Measurements from ENCODE around the gene GLOD4.
"Not testable (repeated sequence)": the region's sequence is repeated elsewhere in the genome, so short reads cannot be mapped to it uniquely, and the experiment has no call there.

The GLOD4 gene

DNA sequence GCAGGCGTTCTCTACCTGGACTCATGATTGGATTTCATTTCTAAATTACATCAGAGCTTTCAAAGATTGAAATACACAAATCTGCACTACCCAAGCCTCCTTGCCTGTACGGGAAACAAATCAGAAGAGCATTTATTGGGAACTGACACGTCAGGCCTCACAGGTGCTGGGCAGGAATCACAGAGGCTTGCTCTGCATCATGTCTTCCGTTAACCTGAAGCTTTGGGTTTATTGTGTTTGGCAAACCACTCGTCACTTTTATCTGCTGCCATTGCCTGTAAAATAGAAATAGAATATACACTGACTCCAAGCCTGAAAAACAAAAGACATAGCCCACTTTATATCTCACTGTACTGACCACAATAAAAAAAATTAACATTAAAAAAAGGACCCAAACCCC is 22.1 kb downstream of the GLOD4 start:
- Histone ChIP-seq H3K4me3 (ENCODE audit: low read depth in 1 of 2, low read length in 1 of 2) (no peak overlapping the region), H3K4me1 (ENCODE audit: control insufficient read depth in 1 of 2, insufficient read depth in 1 of 2, low read depth in 1 of 2, low read length in 1 of 2) (no peaks in the 10 kb centered on the region), H3K27me3 (no peaks in the 10 kb centered on the region), H3K27ac (no peak overlapping the region), H3K36me3 (peaks cover 24% of the 10 kb centered on the region), H3K9me3 (no peaks in the 10 kb centered on the region)
- TF ChIP-seq, protein P1, sequence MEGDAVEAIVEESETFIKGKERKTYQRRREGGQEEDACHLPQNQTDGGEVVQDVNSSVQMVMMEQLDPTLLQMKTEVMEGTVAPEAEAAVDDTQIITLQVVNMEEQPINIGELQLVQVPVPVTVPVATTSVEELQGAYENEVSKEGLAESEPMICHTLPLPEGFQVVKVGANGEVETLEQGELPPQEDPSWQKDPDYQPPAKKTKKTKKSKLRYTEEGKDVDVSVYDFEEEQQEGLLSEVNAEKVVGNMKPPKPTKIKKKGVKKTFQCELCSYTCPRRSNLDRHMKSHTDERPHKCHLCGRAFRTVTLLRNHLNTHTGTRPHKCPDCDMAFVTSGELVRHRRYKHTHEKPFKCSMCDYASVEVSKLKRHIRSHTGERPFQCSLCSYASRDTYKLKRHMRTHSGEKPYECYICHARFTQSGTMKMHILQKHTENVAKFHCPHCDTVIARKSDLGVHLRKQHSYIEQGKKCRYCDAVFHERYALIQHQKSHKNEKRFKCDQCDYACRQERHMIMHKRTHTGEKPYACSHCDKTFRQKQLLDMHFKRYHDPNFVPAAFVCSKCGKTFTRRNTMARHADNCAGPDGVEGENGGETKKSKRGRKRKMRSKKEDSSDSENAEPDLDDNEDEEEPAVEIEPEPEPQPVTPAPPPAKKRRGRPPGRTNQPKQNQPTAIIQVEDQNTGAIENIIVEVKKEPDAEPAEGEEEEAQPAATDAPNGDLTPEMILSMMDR (IDR thresholded peaks at IDR 0.05) = no peak

DNA sequence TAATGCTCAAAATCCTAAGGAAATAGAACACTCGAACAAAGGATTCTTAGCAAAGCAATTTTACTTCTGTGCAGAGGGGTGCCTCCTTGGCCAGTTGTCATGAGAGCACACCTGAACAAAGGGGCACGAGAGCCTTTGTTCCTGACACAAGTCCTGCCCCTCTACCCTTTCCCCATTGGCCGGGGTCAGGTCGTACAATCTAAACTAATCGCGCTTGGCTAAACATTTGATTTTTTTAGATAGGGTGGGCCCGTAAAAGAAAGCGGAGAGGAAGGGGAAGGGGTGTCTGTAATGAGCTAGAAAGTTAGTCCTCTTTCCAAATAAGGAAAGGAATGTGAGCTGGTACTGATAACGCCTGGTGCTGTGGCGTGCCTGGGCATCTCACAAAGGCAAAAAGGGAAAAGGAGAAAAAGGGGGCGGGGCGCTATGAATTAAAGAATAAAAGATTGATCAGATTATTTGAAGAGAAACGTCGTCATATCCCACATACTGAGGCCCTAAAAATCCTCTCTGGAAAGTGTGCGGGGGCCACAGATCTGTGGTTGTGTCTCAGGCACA is 26.0 kb downstream of the GLOD4 start:
- not testable (repeated sequence) for H3K27me3 ChIP-seq; H3K4me3 ChIP-seq (ENCODE audit: low read depth in 1 of 2, low read length in 1 of 2); H3K27ac ChIP-seq; H3K9me3 ChIP-seq; H3K36me3 ChIP-seq
- peaks cover 13 to 16% of the 10 kb centered on the region in 2 experiments for H3K4me1 ChIP-seq (ENCODE audit: control insufficient read depth in 1 of 2, insufficient read depth in 1 of 2, low read depth in 1 of 2, low read length in 1 of 2)

DNA sequence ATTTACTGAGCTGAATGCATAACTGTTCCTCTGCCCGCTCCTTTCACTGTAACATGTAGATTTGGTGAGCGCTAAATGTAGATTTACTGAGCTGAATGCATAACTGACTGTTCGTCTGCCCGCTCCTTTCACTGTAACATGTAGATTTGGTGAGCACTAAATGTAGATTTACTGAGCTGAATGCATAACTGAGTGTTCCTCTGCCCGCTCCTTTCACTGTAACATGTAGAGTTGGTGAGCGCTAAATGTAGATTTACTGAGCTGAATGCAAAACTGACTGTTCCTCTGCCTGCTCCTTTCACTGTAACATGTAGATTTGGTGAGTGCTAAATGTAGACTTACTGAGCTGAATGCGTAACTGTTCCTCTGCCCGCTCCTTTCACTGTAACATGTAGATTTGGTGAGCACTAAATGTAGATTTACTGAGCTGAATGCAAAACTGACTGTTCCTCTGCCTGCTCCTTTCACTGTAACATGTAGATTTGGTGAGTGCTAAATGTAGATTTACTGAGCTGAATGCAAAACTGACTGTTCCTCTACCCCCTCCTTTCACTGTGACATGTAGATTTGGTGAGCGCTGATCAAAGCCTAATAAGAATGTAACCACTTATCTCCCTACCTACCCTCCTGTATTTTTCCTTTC is 26.6 kb downstream of the GLOD4 start:
- not testable (repeated sequence) for H3K9me3 ChIP-seq; H3K27me3 ChIP-seq; H3K27ac ChIP-seq; H3K4me3 ChIP-seq (ENCODE audit: low read depth in 1 of 2, low read length in 1 of 2); H3K36me3 ChIP-seq
- H3K4me1 ChIP-seq (ENCODE audit: control insufficient read depth in 1 of 2, insufficient read depth in 1 of 2, low read depth in 1 of 2, low read length in 1 of 2) = peaks cover 19 to 21% of the 10 kb centered on the region in 2 experiments

DNA sequence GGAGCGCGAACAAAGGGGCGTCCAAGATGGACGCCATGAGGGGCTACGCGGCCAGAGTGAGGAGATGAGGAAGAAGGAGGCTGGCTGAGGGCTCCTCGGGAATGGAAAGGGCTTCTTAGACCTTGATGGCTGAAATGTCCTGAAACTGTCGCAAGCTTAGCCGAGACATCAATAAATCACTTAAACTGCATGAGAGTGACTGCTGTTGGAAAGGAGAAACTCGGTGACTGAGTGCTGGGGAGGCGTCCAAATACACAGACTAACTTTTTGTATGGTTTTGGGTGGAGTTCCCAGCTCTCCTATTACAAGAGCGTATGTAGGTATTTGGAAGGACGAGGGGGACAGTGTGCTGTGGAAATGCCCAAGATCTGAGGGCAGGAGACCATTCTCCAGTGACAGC is 28.7 kb downstream of the GLOD4 start:
- TF ChIP-seq, protein P1 (IDR thresholded peaks at IDR 0.05) = no peak
- Histone ChIP-seq H3K27me3 (no peaks in the 10 kb centered on the region), H3K27ac (no peak overlapping the region), H3K36me3 (no peaks in the 10 kb centered on the region), H3K4me3 (ENCODE audit: low read depth in 1 of 2, low read length in 1 of 2) (no peak overlapping the region), H3K4me1 (ENCODE audit: control insufficient read depth in 1 of 2, insufficient read depth in 1 of 2, low read depth in 1 of 2, low read length in 1 of 2) (peaks cover 19 to 21% of the 10 kb centered on the region in 2 experiments), H3K9me3 (no peaks in the 10 kb centered on the region)

DNA sequence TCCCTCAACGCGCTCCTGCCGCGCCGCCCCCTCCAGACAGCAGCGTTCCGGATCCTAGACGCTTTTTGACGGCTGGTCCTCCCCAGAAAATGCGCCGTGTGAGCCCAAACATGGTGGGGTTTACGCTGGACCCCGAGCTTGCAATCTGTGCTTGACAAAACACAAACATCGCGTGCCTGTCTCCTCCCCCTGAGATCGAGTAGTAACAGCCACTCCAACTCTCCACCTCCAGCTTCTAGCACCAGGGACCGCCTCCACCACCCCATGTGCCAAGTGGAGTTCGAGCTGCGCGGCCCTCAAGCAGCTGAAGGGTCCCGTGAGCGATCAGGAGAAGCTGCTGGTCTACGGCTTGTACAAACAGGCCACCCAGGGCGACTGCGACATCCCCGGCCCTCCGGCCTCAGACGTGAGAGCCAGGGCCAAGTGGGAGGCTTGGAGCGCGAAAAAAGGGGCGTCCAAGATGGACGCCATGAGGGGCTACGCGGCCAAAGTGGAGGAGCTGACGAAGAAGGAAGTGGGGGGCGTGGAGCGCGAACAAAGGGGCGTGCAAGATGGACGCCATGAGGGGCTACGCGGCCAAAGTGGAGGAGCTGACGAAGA is 29.4 kb downstream of the GLOD4 start:
- Histone ChIP-seq H3K4me3 (ENCODE audit: low read depth in 1 of 2, low read length in 1 of 2) (peak overlapping the region; percentile 77 to 94), H3K27ac (peak overlapping the region; percentile 82), H3K4me1 (ENCODE audit: control insufficient read depth in 1 of 2, insufficient read depth in 1 of 2, low read depth in 1 of 2, low read length in 1 of 2) (peaks cover 19 to 21% of the 10 kb centered on the region in 2 experiments), H3K36me3 (peaks cover 3% of the 10 kb centered on the region), H3K9me3 (no peaks in the 10 kb centered on the region), H3K27me3 (no peaks in the 10 kb centered on the region)
- TF ChIP-seq, protein P1 (IDR thresholded peaks at IDR 0.05) = no peak

DNA sequence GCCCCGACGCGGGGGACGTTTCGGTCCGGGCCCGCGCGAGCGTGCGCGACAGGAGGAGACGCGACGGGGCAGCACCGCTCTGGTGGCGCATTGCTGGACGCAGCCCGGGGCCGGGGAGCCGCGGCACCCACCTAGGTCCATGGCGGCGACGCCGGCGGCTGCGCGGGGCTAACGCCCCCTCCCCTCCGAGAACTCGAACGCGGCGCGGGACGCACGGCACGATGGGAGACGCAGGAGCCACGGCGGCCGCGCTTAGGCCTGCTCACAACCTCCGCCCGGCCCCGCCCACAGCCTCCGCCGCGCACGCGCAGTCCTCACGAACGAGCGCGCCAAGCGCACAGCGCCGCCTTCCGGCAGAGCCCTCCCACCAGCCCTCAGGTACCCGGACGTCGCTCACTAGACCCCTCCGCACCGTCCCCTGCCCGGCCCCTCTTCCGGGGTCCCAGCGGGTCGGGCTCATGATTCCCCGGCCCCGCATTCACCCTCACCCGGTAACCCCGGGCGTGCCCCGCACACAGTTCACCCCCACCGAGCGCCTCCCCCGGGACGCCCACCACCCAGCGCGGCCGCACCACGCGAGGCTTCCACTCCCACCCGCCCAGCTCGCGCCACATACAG is 30.0 kb downstream of the GLOD4 start, which contains the start of gene GEMIN4:
Gene GEMIN4 (minus strand): TSS at position 263 of the 618 bp plus-strand sequence. CDS start 122 bp downstream, at position 141.
- H3K4me1 ChIP-seq (ENCODE audit: control insufficient read depth in 1 of 2, insufficient read depth in 1 of 2, low read depth in 1 of 2, low read length in 1 of 2) = peaks cover 19 to 21% of the 10 kb centered on the region in 2 experiments
- peak within 1 kb of the TSS; percentile 77 to 94 for H3K4me3 ChIP-seq (ENCODE audit: low read depth in 1 of 2, low read length in 1 of 2)
- H3K36me3 ChIP-seq = peaks cover 9% of the 10 kb centered on the region
- H3K9me3 ChIP-seq = no peaks in the 10 kb centered on the region
- H3K27me3 ChIP-seq = no peaks in the 10 kb centered on the region
- H3K27ac ChIP-seq = peak within 1 kb of the TSS; percentile 82
- TF ChIP-seq, protein P1 (IDR thresholded peaks at IDR 0.05) = peak; percentile 93
